Cerebellar nuclear complex (tissue), 1 donor: ENCODE results near the gene HDLBP.
"Not testable (repeated sequence)": the region's sequence is repeated elsewhere in the genome, so short reads cannot be mapped to it uniquely, and the experiment has no call there.

ENCODE experiments used
- DNase-seq, 2 experiments: peaks; one replicate each; lab custom pipeline; 2025; lab: John Stamatoyannopoulos, UW

HDLBP gene

GRCh38 chr2:241211276-241211675 is 104.2 kb downstream of the HDLBP start:
- no peak for DNase-seq

- DNase-seq = no peak
These were observed 106.2 kb downstream of the HDLBP start for GRCh38 chr2:241209271-241209670.

- no peak for DNase-seq
These were observed 107.4 kb downstream of the HDLBP start for GRCh38 chr2:241208058-241208457.

- DNase-seq = no peak
These were observed 107.8 kb downstream of the HDLBP start for GRCh38 chr2:241207641-241208040.

GRCh38 chr2:241207151-241207550 is 108.3 kb downstream of the HDLBP start:
- DNase-seq = no peak

GRCh38 chr2:241205086-241205485 is 110.4 kb downstream of the HDLBP start:
- no peak for DNase-seq

- DNase-seq = no peak
These were observed 111.0 kb downstream of the HDLBP start for GRCh38 chr2:241204490-241204889.

GRCh38 chr2:241204010-241204384 is 111.5 kb downstream of the HDLBP start:
- no peak for DNase-seq

GRCh38 chr2:241203218-241204009 is 112.1 kb downstream of the HDLBP start:
- DNase-seq = no peak

- no peak for DNase-seq
These were observed 112.8 kb downstream of the HDLBP start for GRCh38 chr2:241202681-241203080.

- DNase-seq = no peak
These were observed 113.2 kb downstream of the HDLBP start for GRCh38 chr2:241202268-241202585.

GRCh38 chr2:241201445-241202267 is 113.8 kb downstream of the HDLBP start:
- DNase-seq = no peak

GRCh38 chr2:241200822-241201395 is 114.6 kb downstream of the HDLBP start:
- DNase-seq = no peak

- no peak for DNase-seq
These were observed 115.3 kb downstream of the HDLBP start for GRCh38 chr2:241199897-241200821.

GRCh38 chr2:241199286-241199685 is 116.2 kb downstream of the HDLBP start:
- DNase-seq = no peak

GRCh38 chr2:241198381-241199279 is 116.8 kb downstream of the HDLBP start:
- no peak for DNase-seq

GRCh38 chr2:241197947-241198346 is 117.5 kb downstream of the HDLBP start:
- no peak for DNase-seq

- DNase-seq = not testable (repeated sequence)
These were observed 118.2 kb downstream of the HDLBP start for GRCh38 chr2:241197246-241197645.

GRCh38 chr2:241195506-241196130 is 119.9 kb downstream of the HDLBP start:
- no peak for DNase-seq

- DNase-seq = no peak
These were observed 120.7 kb downstream of the HDLBP start for GRCh38 chr2:241194811-241195210.
